Glutamatergic neuron (in vitro differentiated cells): ENCODE results near the gene CCDC28B. TPM values are rescaled to one million over a fixed set of nuclear protein-coding genes. Genes with fewer than 3 reads are reported as not detected.
A peak's percentile ranks its signal among the peaks of the same experiment; 100 is the strongest.

Source experiments
- DNase-seq: peaks from one replicate; pipeline ENCODE4 v3.0.0; 2022
- H3K27ac Mint-ChIP-seq: one replicate; pipeline ENCODE4 v1.8.0; 2020; ENCODE audit warnings: mild to moderate bottlenecking, mixed read lengths, inconsistent platforms; ENCODE audit not compliant: unreplicated experiment
- H3K27me3 Mint-ChIP-seq: one replicate; pipeline ENCODE4 v1.8.0; 2020; ENCODE audit warnings: mild to moderate bottlenecking, moderate library complexity, mixed read lengths, inconsistent platforms; ENCODE audit not compliant: unreplicated experiment
- H3K36me3 Mint-ChIP-seq: one replicate; pipeline ENCODE4 v1.8.0; 2020; ENCODE audit warnings: mild to moderate bottlenecking, mixed read lengths, inconsistent platforms; ENCODE audit not compliant: unreplicated experiment
- H3K4me1 Mint-ChIP-seq: one replicate; pipeline ENCODE4 v1.8.0; 2020; ENCODE audit warnings: mild to moderate bottlenecking, low read depth, mixed read lengths, inconsistent platforms; ENCODE audit not compliant: unreplicated experiment
- H3K4me3 Mint-ChIP-seq: one replicate; pipeline ENCODE4 v1.8.0; 2020; ENCODE audit warnings: mild to moderate bottlenecking, mixed read lengths, inconsistent platforms; ENCODE audit not compliant: unreplicated experiment
- H3K9me3 Mint-ChIP-seq: one replicate; pipeline ENCODE4 v1.8.0; 2020; ENCODE audit warnings: mild to moderate bottlenecking, moderate library complexity, mixed read lengths, inconsistent platforms; ENCODE audit not compliant: unreplicated experiment
- CTCF ChIP-seq: fragments of 200-600 bp; sonication (generic); IDR thresholded peaks from one replicate; pipeline ENCODE4 v1.5.0; 2021; ENCODE audit not compliant: partially characterized antibody, unreplicated experiment
- total RNA-seq: library from RNA; stranded (reverse); fragmentation: NEBNext Ultra II Directional; extraction: Animal tissue kit (Norgen Biotek cat#: 25700); gene quantifications from one replicate; pipeline ENCODE4 v1.2.1, GENCODE V29; 2021; ENCODE audit not compliant: unreplicated experiment

CCDC28B gene
- total RNA-seq, 1 donor from 2014 or later: 34.4 TPM

DNA sequence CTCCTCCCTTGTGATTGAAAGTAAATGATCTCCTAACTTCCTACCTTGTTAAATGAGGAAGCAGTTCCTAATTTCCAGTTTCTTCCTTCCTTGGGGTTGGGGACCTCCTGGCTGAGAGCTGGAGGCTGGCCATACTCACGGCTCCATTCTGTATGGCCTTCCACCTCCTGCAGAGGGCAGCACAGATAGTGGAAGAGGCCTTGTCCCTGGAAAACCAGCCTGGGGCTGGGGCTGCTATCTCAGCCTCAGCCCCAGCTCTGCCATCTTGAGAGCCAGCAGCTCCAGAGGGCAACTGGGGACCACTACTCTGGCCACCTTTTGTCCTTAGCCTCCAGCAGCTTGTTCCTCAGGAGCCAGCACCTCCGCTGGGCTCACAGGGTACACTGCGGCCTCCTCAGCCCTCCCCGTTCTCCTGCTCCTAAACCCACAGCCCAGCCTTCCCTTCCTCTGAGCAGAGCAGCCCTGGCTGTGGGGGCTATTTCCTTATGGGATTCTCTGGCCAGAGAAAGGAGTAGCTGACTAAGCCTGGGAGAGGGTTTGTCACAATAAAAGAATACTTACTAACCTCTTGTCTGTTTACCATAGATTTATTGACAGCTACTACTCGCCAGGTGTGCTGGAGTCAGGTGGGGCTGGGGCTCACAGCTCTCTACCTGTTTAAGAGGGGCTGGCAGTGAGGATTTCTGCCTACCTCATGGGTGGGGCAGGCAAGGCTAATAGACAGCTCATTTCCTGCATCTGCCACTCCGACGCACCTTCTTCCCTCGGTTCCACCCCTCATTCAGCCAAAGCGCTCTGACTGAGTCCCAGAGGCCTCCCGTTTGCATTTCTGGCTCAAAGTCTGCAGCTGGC, 15.5 kb downstream of the CCDC28B start:
- H3K36me3 Mint-ChIP-seq: peaks cover 7% of the 10 kb centered on the region
- no peak overlapping the region for H3K27ac Mint-ChIP-seq
- peaks cover 3% of the 10 kb centered on the region for H3K9me3 Mint-ChIP-seq
- TF ChIP-seq CTCF: peak; percentile 70
- peaks cover 3% of the 10 kb centered on the region for H3K27me3 Mint-ChIP-seq
- H3K4me1 Mint-ChIP-seq: peaks cover under 1% of the 10 kb centered on the region
- DNase-seq: peak; percentile 82
- H3K4me3 Mint-ChIP-seq: peak overlapping the region; percentile 38

GRCh38 chr1:32216566-32216965, 16.2 kb downstream of the CCDC28B start:
- DNase-seq: no peak
- Mint-ChIP-seq H3K27me3 (peaks cover 3% of the 10 kb centered on the region), H3K4me1 (peaks cover 2% of the 10 kb centered on the region), H3K36me3 (peaks cover 7% of the 10 kb centered on the region), H3K9me3 (peaks cover under 1% of the 10 kb centered on the region), H3K4me3 (no peak overlapping the region), H3K27ac (no peak overlapping the region)
- TF ChIP-seq CTCF: no peak

DNA sequence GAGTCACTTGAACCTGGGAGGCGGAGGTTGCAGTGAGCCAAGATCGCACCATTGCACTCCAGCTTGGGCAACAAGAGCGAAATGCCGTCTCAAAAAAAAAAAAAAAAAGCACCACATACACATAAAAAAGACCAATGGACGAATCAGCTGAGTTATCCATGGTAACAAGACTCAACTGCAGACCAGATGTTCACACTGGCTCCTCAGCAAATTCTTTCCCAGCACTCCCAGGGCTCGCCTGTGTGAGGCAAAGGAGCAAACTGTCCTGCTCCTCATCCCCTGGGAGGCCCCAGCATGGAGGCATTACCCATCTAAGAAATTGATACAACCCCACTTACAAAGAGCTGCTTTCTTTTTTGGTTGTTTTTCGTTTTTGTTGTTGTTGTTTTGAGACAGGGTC, 18.6 kb downstream of the CCDC28B start:
- Mint-ChIP-seq H3K36me3 (peaks cover 7% of the 10 kb centered on the region), H3K27me3 (peaks cover 4% of the 10 kb centered on the region), H3K4me3 (no peak overlapping the region), H3K4me1 (peaks cover 2% of the 10 kb centered on the region), H3K9me3 (peaks cover 3% of the 10 kb centered on the region), H3K27ac (no peak overlapping the region)
- no peak for TF ChIP-seq CTCF
- no peak for DNase-seq

GRCh38 chr1:32220746-32221580, 20.6 kb downstream of the CCDC28B start:
- Mint-ChIP-seq H3K27ac (no peak overlapping the region), H3K4me1 (peaks cover 2% of the 10 kb centered on the region), H3K36me3 (peaks cover 7% of the 10 kb centered on the region), H3K4me3 (peak overlapping the region; percentile 97), H3K27me3 (peaks cover 4% of the 10 kb centered on the region), H3K9me3 (peaks cover 4% of the 10 kb centered on the region)
- TF ChIP-seq CTCF: no peak
- DNase-seq: no peak

- peak overlapping the region; percentile 83 for H3K27ac Mint-ChIP-seq
- H3K27me3 Mint-ChIP-seq: peaks cover 2% of the 10 kb centered on the region
- H3K9me3 Mint-ChIP-seq: peaks cover 4% of the 10 kb centered on the region
- TF ChIP-seq CTCF: no peak
- H3K4me1 Mint-ChIP-seq: peaks cover 2% of the 10 kb centered on the region
- peak overlapping the region; percentile 97 for H3K4me3 Mint-ChIP-seq
- H3K36me3 Mint-ChIP-seq: peaks cover 7% of the 10 kb centered on the region
- DNase-seq: no peak
Measured at GRCh38 chr1:32221581-32221979, 21.2 kb downstream of the CCDC28B start.
